ENCODE measurements around the gene ABCA3.

ABCA3 gene

GRCh38 chr16:2235695-2236336 is 104.7 kb downstream of the ABCA3 start:
- DNase-seq (ENCODE audit: low read depth in 3 of 3, low spot score in 1 of 3): no peak

- no peak for DNase-seq (ENCODE audit: low read depth in 3 of 3, low spot score in 1 of 3)
Observed at GRCh38 chr16:2235234-2235651, 105.3 kb downstream of the ABCA3 start.

DNA sequence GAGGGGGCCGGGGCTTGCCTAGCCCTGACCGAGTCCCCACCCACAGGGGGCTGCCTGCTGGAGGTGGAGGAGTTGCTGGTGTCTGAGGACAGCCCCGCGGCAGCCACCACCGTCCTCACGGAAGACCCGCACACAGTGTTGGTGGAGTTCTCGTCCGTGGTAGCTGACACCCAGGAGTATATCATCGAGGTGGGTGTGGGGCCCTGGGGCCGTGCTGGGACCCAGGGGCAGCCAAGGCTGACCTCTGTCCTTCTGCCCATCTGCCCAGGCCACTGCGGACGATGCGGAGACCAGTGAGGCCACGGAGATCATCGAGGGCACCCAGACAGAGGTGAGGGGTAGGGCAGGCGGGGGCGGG is 105.7 kb downstream of the ABCA3 start:
- DNase-seq (ENCODE audit: low read depth in 3 of 3, low spot score in 1 of 3): no peak

DNA sequence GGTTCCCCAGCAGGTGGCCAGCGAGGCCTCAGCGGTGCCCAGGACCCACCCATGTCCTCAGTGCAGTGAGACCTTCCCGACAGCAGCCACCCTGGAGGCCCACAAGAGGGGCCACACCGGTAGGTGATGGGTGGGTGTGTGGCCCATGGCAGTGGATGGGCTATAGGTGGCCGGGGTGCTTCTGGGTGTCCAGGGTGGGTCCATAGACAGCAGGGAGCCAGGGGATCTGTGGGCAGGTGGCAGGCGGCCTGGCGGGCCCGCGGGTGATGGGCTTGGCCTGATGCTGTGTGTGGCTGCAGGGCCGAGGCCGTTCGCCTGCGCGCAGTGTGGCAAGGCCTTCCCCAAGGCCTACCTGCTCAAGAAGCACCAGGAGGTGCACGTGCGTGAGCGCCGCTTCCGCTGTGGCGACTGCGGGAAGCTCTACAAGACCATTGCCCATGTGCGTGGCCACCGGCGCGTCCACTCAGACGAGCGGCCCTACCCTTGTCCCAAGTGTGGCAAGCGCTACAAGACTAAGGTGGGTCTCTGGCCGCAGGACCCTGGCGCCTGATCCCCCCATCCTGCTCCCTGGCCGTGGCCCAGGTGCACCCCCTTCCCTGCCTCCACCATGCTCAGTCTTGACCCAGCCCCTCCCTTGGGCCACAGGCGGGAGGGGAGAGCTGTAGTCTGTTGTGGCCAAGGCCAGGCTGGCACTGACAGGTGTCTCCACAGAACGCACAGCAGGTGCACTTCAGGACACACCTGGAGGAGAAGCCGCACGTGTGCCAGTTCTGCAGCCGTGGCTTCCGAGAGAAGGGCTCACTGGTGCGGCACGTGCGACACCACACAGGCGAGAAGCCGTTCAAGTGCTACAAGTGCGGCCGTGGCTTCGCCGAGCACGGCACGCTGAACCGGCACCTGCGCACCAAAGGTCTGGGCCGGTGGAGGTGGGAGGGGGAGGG is 106.4 kb downstream of the ABCA3 start:
- DNase-seq (ENCODE audit: low read depth in 3 of 3, low spot score in 1 of 3): no peak

- DNase-seq (ENCODE audit: low read depth in 3 of 3, low spot score in 1 of 3): no peak
Observed at GRCh38 chr16:2233046-2233775, 107.3 kb downstream of the ABCA3 start.

GRCh38 chr16:2232094-2232990 is 108.2 kb downstream of the ABCA3 start:
- no peak for DNase-seq (ENCODE audit: low read depth in 3 of 3, low spot score in 1 of 3)

GRCh38 chr16:2231016-2231931 is 109.3 kb downstream of the ABCA3 start:
- no peak for DNase-seq (ENCODE audit: low read depth in 3 of 3, low spot score in 1 of 3)

- no peak for DNase-seq (ENCODE audit: low read depth in 3 of 3, low spot score in 1 of 3)
Observed at GRCh38 chr16:2230376-2230775, 110.2 kb downstream of the ABCA3 start.

DNA sequence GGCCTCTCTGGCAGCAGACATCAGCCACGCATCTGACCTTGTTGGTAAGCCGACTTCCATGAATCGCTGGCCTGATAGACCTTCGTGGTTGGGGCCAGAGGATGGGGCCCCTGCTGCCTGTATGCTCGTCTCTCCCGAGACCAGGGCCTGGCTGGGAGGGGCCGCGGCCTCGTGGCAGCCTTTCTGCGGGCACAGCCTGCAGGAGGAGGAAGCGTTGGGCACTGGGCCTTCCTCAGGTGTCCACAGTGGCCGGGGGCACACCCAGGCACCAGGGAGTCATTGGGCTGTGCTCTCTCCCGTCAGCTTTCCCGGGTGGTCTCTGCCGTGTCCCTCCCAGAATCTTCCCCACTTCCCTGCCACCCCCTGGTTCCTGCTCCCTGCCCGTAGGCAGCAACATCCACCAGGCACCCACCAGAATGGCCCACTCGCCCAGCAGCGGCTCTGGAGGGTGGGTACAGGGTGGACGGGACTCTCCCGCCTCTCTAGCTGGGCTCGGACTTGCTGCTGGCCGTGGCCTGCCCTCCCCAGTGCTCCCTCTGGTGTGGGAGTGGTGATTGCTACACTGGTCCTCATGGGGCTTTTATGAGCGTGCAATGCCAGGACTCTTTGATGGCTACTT is 110.8 kb downstream of the ABCA3 start:
- DNase-seq (ENCODE audit: low read depth in 3 of 3, low spot score in 1 of 3): no peak

DNA sequence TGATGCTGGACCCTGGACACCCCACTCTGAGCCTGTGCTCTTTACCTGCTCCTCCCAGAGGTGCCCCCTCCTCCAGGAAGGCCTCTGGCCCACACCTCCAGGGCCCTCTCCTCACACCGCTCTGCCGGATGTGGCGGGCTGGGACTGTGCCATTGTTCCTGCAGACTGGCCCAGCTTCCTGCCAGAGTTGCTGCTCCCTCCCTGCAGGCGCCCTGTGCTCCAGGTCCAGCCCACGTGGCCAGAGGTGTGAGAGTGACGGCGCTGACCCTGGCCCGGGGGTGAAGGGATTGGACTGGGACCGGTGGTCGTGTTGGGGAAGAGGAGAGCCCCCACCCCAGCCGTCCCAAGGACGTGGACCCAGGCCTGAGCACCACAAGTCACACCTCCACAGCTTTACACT is 111.4 kb downstream of the ABCA3 start:
- no peak for DNase-seq (ENCODE audit: low read depth in 3 of 3, low spot score in 1 of 3)

DNA sequence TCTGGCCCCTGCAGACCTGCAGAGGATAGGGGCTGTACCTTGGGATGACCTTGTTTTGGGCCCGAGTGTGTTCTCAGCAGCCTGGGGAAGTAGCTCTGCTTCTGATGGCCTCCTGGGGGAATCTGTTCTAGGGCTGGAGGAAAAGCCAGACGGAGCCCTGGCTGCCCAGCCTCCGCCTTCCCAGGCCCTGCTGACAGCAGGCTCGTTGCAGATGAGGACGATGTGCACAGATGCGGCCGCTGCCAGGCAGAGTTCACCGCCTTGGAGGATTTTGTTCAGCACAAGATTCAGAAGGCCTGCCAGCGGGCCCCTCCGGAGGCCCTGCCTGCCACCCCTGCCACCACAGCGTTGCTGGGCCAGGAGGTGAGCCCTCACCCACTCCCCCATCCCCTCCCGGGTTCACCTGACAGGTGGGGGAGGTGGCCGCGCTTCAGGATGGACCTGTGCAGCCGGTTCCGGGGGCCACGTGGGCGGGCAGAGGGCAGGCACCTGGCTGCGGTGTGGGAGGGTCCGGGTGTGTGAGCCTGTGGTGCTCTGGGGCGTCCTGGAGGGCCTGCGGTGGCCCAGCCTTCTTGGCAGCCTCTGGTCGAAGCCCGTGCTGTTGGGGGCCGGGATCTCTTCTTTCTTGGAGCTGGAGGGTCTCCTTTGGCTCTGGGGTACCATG is 112.2 kb downstream of the ABCA3 start:
- no peak for DNase-seq (ENCODE audit: low read depth in 3 of 3, low spot score in 1 of 3)

DNA sequence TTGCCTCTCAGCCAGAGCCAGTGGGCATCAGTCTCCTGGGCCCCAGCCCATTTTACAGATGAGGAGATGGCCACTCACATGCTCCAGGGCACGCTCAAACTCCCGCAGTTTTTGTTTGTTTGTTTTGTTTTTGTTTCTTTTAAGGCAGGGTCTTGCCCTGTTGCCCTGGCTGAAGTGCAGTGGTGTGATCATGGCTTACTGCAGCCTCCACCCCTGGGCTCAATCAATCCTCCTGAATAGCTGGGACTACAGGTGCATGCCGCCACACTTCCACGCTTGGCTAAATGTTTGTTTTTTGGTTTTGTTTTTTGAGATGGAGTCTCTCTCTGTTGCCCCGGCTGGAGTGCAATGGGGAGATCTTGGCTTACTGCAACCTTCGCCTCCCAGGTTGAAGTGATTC is 113.6 kb downstream of the ABCA3 start:
- no peak for DNase-seq (ENCODE audit: low read depth in 3 of 3, low spot score in 1 of 3)

DNA sequence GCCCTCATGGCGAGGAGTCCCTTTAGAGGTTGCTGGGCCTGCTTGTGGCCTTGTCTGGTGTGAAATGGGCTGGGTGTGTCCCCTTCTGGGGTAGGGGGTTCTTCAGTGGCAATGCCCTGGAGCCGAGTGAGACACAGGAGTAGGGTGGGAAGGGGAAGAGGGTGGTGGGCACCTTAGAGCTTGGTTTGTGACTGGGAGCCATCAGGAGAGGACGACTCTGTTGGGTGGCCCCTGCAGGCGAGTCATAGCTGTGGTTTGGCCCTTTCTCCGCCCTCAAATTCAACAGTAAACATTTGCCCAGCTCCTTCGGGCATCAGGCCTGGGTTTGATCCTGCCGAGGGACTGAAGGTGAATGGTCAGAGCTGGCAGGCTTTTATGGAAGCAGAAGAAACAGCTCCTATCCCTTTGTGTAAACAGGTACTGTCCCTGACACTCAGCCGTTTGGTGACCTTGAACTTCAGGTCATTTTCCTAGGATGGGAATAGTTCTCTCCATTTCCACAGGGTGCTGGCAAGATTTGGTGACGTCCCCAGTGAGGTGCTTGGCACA is 114.2 kb downstream of the ABCA3 start:
- DNase-seq (ENCODE audit: low read depth in 3 of 3, low spot score in 1 of 3): no peak
